ENCODE results near the gene ZNF816.
A peak's percentile ranks its signal among the peaks of the same experiment; 100 is the strongest.
"Not testable (repeated sequence)": the region's sequence is repeated elsewhere in the genome, so short reads cannot be mapped to it uniquely, and the experiment has no call there.

Gene ZNF816

DNA sequence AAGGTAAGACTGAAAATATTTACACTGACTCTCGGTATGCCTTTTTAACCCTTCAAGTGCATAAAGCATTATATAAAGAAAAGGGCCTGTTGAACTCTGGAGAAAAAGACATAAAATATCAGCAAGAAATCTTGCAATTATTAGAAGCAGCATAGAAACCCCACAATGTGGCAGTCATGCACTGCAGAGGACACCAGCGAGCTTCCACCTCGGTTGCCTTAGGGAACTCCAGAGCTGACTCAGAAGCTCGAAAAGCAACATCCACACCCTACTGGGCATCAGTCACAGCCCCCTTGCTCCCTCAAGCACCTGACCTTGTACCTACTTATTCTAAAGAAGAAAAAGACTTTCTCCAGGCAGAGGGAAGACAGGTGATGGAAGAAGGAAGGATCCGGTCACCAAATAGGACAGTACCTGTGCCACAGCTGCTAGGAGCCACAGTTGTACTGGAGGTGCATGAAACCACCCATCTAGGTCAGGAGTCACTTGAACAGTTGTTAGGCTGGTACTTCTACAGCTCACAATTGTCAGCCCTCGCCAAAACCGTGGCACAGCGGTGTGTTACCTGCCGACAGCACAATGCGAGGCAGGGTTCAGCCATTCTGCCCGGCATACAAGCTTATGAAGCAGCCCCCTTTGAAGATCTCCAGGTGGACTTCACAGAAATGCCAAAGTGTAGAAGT is 2.9 kb downstream of the ZNF816 start:
- no peak for DNase-seq (ENCODE audit: low spot score)

DNA sequence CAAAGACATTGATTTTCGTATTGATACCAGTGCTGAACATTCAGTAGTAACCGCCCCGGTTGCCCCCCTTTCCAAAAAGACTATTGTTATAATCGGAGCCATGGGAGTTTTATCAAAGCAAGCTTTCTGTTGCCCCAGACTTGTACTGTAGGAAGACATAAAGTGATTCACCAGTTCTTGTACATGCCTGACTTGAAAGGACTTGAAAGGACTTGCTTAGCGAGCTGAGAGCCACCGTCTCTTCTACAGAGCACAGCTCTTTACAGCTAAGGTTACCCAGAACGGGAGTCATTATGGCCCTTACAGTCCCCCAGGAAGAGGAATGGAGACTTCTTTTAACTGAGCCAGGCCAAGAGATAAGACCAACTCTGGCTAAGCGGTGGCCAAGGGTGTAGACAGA is 5.1 kb downstream of the ZNF816 start:
- DNase-seq (ENCODE audit: low spot score) = no peak

GRCh38 chr19:52956917-52957316 is 5.8 kb downstream of the ZNF816 start:
- no peak for DNase-seq (ENCODE audit: low spot score)

GRCh38 chr19:52949422-52949821 is 13.3 kb downstream of the ZNF816 start:
- no peak for DNase-seq (ENCODE audit: low spot score)

- DNase-seq (ENCODE audit: low spot score) = no peak
These were observed 14.5 kb downstream of the ZNF816 start for GRCh38 chr19:52948025-52948770.

GRCh38 chr19:52946322-52947310 is 16.1 kb downstream of the ZNF816 start:
- DNase-seq (ENCODE audit: low spot score) = no peak

DNA sequence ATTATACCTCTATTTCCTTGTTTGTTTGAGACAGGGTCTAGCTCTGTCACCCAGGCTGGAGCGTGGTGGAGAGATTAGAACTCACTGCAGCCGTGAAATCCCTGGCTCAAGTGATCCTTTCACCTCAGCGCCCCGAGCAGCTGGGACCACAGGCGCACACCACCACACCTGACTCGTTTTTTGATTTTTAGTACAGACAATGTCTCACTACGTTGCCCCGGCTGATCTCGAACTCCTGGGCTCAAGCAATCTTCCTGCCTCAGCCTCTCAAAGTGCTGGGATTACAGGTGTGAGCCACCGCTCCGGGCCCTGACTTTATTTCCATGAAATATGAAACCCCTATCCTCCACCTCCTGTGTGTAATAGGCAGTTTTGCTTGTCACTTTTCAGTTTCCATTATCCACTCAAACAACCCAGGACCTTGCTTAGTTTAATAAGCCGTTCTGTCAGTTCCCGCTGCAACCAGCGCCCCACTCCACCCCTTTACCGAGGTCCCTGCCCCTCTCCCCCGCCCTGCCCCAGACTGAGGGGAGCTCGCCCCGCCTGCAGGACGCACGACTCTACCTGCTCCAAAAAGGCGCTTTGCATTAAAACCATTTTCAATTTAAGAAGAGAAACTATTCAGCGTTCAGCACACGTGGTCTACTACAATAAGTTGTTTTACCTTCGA is 16.9 kb downstream of the ZNF816 start:
- no peak for DNase-seq (ENCODE audit: low spot score)

DNA sequence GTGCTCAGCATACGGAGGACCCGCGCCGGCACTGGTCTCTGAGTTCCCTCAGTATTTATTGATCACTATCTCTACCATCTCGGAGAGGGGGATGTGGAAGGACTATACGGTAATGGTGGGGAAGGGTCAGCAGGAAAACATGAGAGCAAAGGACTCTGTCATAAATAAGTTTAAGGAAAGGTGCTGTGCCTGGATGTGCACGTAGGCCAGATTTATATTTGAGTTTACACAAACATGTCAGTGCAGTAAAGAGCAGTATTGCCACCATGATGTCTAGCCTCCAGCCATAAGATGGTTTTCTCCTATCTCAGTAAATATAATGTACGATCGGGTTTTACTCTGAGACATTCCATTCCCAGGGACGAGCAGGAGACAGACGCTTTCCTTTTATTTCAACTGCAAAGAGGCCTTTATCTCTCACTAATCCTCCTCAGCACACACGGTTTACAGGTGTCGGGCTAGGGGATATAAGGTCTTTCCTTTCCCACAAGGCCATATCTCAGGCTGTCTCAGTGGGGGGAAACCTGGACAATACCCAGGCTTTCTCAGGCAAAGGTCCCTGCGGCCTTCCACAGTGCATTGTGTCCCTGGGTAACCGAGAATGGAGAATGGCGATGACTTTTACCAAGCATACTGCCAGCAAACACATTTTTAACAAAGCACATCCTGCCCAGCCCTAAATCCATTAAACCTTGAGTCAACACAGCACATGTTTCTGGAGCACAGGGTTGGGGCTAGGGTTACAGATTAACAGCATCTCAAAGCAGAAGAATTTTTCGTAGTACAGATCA is 17.8 kb downstream of the ZNF816 start:
- not testable (repeated sequence) for DNase-seq (ENCODE audit: low spot score)

DNA sequence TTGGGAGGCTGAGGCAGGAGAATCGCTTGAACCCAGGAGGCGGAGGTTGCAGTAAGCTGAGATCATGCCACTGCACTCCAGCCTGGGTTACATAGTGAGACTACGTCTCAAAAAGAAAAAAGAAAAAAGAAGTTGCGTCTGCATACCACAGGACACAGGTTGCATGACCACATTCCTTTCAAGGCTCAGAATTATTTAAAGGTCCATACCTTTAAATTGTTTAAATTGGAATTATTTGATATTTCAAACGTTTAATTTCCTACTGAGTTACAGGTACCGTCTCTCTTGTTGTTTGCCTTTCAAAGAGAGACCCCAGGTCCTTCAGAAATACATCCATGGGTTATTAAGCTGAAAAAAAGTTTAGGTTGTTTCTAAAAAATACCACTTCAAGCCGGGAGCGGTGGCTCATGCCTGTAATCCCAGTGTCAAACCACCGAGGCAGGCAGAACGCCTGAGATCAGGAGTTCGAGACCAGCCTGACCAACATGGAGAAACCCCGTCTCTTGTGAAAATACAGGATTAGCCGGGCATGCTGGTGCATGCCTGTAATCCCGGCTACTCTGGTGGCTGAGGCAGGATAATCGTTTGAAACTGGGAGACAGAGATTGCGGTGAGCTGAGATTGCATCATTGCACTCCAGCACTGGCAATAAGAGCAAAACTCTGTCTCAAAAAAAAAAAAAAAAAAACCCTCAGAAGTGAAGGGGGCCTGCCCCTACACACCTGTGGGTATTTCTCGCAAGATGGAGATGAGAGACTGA is 18.6 kb downstream of the ZNF816 start:
- no peak for DNase-seq (ENCODE audit: low spot score)

DNA sequence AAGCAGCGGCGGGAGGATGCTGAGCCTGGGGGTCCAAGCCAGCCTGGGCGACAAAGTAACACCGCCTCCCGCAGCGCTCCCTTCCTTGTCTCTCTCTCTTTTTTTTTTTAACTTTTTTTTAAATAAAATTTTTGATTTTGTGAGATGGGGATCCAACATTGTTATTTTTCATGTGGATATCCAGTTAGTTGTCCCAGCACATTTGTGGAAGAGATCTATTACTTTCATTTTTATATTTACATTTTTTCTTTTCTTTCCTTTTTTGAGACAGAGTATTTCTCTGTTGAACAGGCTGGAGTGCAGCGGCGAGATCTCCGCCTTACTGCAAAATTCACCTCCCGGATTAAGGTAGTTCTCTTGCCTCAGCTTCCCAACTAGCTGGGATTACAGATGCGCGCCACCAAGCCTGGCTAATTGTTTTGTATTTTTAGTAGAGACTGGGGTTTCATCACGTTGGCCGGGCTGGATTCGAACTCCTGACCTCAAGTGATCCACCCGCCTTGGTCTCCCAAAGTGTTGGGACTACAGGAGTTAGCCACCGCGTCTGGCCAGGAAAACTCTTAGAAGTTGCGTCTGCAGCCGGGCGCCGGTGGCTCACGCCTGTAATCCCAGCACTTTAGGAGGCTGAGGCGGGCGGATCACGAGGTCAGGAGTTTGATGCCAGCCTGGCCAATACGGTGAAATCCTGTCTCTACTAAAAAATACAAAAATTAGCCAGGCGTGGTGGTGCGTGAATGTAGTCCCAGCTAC is 19.4 kb downstream of the ZNF816 start:
- DNase-seq (ENCODE audit: low spot score) = no peak

DNA sequence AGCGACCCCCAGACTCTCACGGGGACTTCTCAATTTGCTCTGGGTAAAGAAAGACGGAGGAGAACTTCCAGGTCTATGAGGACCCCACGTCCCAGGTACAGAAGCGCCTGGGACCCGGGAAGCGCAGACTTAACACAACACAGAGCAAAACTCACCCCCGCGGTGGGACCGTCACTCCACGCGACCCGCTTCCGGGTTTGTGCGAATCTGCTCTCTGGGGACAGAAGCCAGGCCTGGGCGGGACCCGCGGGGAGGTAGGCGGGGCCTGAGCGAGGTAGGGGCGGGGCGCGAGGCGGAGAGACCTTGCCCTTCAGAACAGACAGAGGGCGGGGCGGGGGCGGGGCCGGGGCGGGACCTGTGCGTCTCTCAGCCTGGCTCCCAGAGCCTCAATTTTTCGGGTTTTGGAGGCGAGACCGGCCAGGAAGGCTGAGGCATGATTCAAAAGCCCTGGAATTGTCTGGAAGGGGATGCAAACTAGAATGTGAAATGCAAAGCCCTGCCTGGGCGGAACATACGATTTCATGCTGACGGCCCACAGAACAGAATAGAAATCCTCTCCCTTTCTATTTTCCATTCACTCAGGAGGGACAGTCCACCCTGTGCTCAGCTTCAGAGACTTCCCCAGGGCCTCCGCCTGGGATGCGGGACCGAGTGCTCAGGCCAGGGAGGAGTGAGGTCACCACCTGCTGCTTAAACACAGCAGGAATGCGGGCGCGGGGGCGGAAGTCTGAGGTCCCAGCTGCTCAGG is 20.1 kb downstream of the ZNF816 start:
- DNase-seq (ENCODE audit: low spot score) = peak; percentile 75

DNA sequence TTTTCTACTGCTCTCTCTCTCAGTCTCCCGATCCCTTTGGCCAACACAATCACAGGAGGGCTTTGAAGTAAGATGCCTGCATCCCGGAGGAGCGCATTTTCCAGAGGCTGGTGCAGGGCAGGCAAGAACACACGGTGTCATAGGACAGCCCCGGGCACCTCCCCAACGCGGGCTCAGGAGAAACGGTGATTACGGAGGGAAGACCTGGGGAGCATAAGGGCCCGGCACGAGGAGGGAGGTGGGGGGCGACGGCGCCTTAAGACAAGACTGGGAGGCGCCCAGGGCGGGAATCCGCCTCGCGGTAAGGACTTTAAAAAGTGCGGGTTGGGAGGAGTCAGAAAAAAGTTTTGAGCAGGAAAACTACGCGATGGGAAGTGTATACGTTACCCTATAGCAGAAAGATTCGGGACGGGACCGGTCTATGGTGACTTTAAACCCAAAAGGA is 20.7 kb downstream of the ZNF816 start:
- DNase-seq (ENCODE audit: low spot score) = peak; percentile 20

DNA sequence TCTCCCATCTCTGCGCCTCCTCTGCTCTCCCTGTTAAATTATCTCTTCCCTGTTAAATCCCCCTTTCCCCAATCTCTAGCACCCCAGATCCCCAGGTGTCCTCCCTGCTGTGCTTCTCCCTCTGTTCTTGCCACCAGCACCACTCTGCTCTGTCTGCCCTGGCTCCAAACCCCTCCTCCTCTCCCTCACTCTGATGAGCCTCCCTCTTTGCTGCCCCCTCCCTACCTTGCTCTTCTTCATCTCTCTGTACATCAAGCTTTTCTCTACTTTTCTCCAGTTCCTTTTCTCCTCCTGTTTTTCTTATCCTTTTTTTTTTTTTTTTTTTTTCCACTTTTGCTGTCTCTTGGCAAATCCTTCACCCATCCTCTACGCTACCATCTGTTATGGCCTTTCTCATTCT is 21.2 kb downstream of the ZNF816 start:
- DNase-seq (ENCODE audit: low spot score) = not testable (repeated sequence)

GRCh38 chr19:52940905-52941304 is 21.8 kb downstream of the ZNF816 start:
- not testable (repeated sequence) for DNase-seq (ENCODE audit: low spot score)

- DNase-seq (ENCODE audit: low spot score) = no peak
These were observed 23.9 kb downstream of the ZNF816 start for GRCh38 chr19:52938761-52939160.

- no peak for DNase-seq (ENCODE audit: low spot score)
These were observed 25.7 kb downstream of the ZNF816 start for GRCh38 chr19:52936954-52937325.

DNA sequence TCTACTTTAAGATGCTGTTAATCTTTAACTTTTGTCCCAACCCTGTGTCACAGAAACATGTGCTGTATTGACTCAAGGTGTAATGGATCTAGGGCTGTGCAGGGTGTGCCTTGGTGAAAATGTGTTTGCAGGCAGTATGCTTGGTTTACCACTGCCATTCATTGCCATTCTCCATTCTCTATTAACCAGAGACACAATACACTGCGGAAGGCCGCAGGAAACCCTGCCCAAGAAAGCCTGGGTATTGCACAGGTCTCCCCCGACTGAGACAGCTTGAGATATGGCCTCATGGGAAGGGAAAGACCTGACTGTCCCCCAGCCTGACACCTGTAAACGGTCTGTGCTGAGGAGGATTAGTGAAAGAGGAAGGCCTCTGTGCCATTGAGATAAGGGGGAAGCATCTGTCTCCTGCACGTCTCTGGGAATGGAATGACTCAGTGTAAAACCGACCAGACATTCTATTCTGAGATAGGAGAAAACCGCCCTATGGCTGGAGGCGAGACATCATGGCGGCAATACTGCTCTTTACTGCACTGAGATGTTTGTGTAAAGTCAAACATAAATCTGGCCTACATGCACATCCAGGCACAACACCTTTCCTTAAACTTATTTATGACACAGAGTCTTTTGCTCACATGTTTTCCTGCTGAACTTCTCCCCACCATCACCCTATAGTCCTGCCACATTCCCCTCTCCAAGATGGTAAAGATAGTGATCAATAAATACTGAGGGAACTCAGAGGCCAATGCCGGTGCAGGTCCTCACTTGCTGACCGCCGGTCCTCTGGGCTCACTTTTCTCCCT is 26.3 kb downstream of the ZNF816 start:
- no peak for DNase-seq (ENCODE audit: low spot score)

DNA sequence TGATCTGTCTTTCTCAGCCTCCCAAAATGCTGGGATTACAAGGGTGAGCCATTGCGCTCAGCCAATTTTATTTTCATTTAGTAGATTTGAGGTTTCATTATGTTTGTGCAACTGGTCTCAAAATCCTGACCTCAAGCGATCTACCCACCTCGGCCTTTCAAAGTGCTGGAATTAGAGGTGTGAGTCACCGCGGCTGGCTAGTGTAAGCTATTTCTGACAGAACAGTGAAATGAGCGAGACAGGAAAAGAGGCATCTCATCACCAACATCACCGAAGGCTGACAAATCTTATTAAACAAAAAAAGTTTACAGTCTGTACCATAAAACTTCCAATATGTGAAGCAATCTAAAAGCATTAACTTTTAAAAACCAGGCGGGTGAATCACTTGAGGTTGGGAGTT is 27.2 kb downstream of the ZNF816 start:
- no peak for DNase-seq (ENCODE audit: low spot score)

All from SW480 (cell line).